Ovary (tissue), 3 donors: ENCODE results near the gene VCL.

ENCODE experiments used
- CTCF ChIP-seq, 3 donors: fragments of 450-650 bp in 2 of 3; fragments of 200-600 bp in 1 of 3; IDR thresholded peaks; one replicate each; pipeline versions ENCODE4 v1.5.1 to v1.8.0; 2016 to 2022; ENCODE audit warnings: antibody characterized with exemption in 3 of 3, mild to moderate bottlenecking in 1 of 3
- EP300 ChIP-seq: sonication (generic); formaldehyde crosslinking; IDR thresholded peaks from one replicate; pipeline ENCODE4 v1.6.1; 2017; ENCODE audit warnings: antibody characterized with exemption
- donor health status: DM: no; HTN: no; CAD: no.

DNA sequence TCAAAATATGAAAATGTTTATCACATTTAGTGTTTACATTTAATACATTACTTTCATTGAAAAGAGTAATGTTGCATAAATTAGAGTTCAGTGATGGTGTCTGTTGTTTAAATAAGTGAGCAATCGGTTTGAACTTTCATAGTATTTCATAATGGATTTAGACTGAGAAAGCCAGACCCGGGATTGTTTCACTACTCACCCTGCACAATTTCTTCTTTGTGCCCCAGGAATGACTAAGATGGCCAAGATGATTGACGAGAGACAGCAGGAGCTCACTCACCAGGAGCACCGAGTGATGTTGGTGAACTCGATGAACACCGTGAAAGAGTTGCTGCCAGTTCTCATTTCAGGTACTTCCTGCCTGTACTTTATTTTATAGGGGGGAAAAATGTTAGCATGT lies 74.6 kb downstream of the VCL start:
- TF ChIP-seq CTCF (IDR thresholded peaks at IDR 0.05) (no peak), EP300 (no peak)
